Lung (tissue), 12 donors: ENCODE results near the gene GDF11. TPM values are rescaled to one million over a fixed set of nuclear protein-coding genes. Genes with fewer than 3 reads are reported as not detected.

Experiments used
- ATAC-seq: fragments of 200-7000 bp; cut with Tn5 transposase; one replicate; pipeline ENCODE4 v1.9.1; 2020; ENCODE audit warnings: moderate number of reproducible peaks; ENCODE audit not compliant: insufficient read depth, low FRiP score
- DNase-seq, 3 donors: peaks; one replicate each; pipeline ENCODE4 v3.0.0-alpha.2; 2013 to 2017
- H3K27ac ChIP-seq, 2 donors: one replicate each; pipeline ENCODE4 v1.5.1; 2013; ENCODE audit warnings: mild to moderate bottlenecking in 2 of 2, moderate library complexity in 2 of 2, control low read depth in 1 of 2, inconsistent platforms in 1 of 2, low read depth in 1 of 2, low read length in 1 of 2
- H3K27me3 ChIP-seq, 3 donors: one replicate each; pipeline ENCODE4 v1.5.1; 2013; ENCODE audit warnings: low read length in 2 of 3; ENCODE audit not compliant: control insufficient read depth in 3 of 3, insufficient read depth in 3 of 3
- H3K36me3 ChIP-seq, 4 donors: one replicate each; pipeline ENCODE4 v1.5.1; 2013; ENCODE audit warnings: low read length in 4 of 4, mild to moderate bottlenecking in 1 of 4, moderate library complexity in 1 of 4; ENCODE audit not compliant: control insufficient read depth in 4 of 4, insufficient read depth in 4 of 4
- H3K4me1 ChIP-seq, 5 donors: one replicate each; pipeline ENCODE4 v1.5.1; 2013; ENCODE audit warnings: low read length in 5 of 5, mild to moderate bottlenecking in 2 of 5, moderate library complexity in 1 of 5; ENCODE audit not compliant: control insufficient read depth in 5 of 5, insufficient read depth in 5 of 5
- H3K4me3 ChIP-seq: one replicate; pipeline ENCODE4 v1.5.1; 2013; ENCODE audit warnings: mild to moderate bottlenecking, control low read depth, moderate library complexity
- H3K9ac ChIP-seq, 2 donors: one replicate each; pipeline ENCODE4 v1.5.1; 2013; ENCODE audit warnings: low read length in 2 of 2, control low read depth in 1 of 2; ENCODE audit not compliant: insufficient read depth in 1 of 2
- H3K9me3 ChIP-seq, 4 donors: one replicate each; pipeline ENCODE4 v1.5.1; 2013; ENCODE audit warnings: low read length in 3 of 4, mild to moderate bottlenecking in 1 of 4, moderate library complexity in 1 of 4; ENCODE audit not compliant: control insufficient read depth in 4 of 4, insufficient read depth in 3 of 4
- CTCF ChIP-seq: IDR thresholded peaks from 2 replicates; pipeline ENCODE4 v1.5.1; 2012; ENCODE audit warnings: mild to moderate bottlenecking; ENCODE audit errors: control extremely low read depth, extremely low read depth
- WGBS, 2 donors: extraction: QIAGEN DNeasy Blood & Tissue Kit; methylation state at CpG; one replicate each; pipeline ENCODE4 v1.1.7; 2013; 5-methylcytosine and 5-hydroxymethylcytosine counted together
- polyA plus RNA-seq, 2 donors: library from polyadenylated mRNA; stranded (reverse); fragments of 200-250 nt; gene quantifications; one replicate each; pipeline ENCODE4 v1.2.1, GENCODE V29; 2013
- total RNA-seq, 2 donors: library from RNA; depleted of rRNA in 1 of 2; stranded (reverse); fragments of >200 nt in 1 of 2; gene quantifications; one replicate each; pipeline ENCODE4 v1.2.1, GENCODE V29; 2014 to 2021
- donor health status: control.
- donor health status: control.
- donor health status: Bipolar disorder and iron deficiency.
- donor health status: healthy.
- donor health status: DM: yes; HTN: yes; CAD: no.

GDF11 gene
- total and polyA plus RNA-seq, 4 donors: 0.93 to 8.3 (median 3.2) TPM

DNA sequence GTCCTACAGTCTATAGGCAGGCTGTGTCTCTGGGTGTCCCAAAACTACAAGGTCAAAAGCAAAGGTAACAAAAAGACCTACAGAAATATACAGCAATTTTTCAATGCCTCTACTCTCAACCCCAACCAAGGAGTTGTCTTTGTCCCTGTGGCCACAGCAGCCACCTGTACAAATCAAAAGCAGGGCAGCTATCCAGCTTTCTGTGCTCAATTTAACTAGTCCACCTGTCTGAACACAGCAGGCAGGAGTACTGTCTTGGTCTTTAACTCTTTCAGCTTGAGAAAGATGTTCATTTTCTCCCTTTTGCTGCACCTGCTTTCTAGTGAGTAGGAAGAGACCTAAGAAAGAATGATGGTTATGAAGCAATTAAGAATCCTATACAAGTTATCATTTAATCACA is 19.7 kb downstream of the GDF11 start:
- no peak for TF ChIP-seq CTCF
- no peaks in the 10 kb centered on the region for H3K9me3 ChIP-seq
- no peak overlapping the region for H3K4me3 ChIP-seq
- no peaks in the 10 kb centered on the region for H3K4me1 ChIP-seq
- ATAC-seq (no peak), DNase-seq (no peak)
- no peaks in the 10 kb centered on the region for H3K27me3 ChIP-seq
- no peak overlapping the region for H3K9ac ChIP-seq
- H3K36me3 ChIP-seq: peaks cover 18 to 38% (median 25%) of the 10 kb centered on the region in 4 donors
- no peak overlapping the region for H3K27ac ChIP-seq

DNA sequence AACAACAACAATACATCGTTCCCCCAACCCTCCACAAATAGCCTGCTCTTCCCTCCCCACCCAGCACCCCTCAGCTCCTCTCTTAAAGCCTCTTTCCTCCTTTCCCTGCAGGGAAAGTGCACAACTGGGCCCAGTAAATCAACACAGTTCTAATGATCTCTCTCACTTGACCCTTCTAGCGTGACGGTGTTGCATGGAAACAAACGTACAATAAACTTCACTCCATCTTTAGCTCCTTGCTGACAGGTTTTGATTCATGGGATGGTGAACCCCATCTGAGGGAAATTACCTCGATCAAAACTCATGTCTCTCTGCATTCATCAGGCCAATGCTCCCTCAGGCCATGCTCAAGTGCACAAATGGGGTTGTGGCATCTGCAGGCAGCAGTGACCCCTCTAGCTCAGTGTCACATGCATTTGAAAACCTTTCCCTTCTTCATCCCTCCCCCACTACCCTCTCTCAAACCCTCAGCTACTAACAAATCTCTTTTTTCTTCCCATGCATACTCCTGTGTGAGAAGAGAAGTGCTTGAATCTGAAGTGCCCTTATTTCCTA is 22.9 kb downstream of the GDF11 start:
- Histone ChIP-seq H3K4me3 (no peak overlapping the region), H3K27me3 (no peaks in the 10 kb centered on the region), H3K36me3 (peaks cover 3 to 27% (median 14%) of the 10 kb centered on the region in 4 donors), H3K4me1 (no peaks in the 10 kb centered on the region), H3K9me3 (no peaks in the 10 kb centered on the region), H3K9ac (no peak overlapping the region), H3K27ac (no peak overlapping the region)
- DNase-seq: no peak
- WGBS, 2 donors: 81 to 88% methylated on average over 5 of the region's 5 CpGs
- no peak for ATAC-seq
- no peak for TF ChIP-seq CTCF

DNA sequence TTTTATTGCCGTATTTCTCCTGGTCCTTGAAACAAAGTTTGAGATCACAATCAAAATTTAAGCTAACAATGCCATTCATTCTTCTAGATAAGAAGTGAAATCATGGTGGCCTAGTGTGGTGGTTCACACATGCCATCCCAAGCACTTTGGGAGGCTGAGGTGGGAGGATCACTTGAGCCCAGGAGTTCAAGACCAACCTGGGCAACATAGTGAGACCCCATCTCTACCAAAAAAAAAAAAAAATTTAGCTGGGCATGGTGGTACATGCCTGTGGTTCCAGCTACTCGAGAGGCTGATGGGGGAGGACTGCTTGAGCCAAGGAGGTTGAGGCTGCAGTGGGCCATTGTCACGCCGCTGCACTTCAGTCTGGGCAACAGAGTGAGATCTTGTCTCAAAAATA is 24.2 kb downstream of the GDF11 start:
- H3K9me3 ChIP-seq: no peaks in the 10 kb centered on the region
- no peak overlapping the region for H3K4me3 ChIP-seq
- DNase-seq: no peak
- no peak for ATAC-seq
- no peaks in the 10 kb centered on the region for H3K4me1 ChIP-seq
- H3K27me3 ChIP-seq: no peaks in the 10 kb centered on the region
- no peak for TF ChIP-seq CTCF
- H3K36me3 ChIP-seq: peaks cover 6 to 27% (median 15%) of the 10 kb centered on the region in 4 donors
- H3K27ac ChIP-seq: no peak overlapping the region
- H3K9ac ChIP-seq: no peak overlapping the region
- 95% methylated on average over 4 of the region's 4 CpGs for WGBS, 2 donors

GRCh38 chr12:55771736-55772135 is 28.8 kb downstream of the GDF11 start:
- H3K36me3 ChIP-seq: peaks cover 3 to 13% (median 7%) of the 10 kb centered on the region in 4 donors

More at GRCh38 chr12:55771736-55772135, 28.8 kb downstream of the GDF11 start:
- H3K9me3 ChIP-seq: no peaks in the 10 kb centered on the region
- no peaks in the 10 kb centered on the region for H3K4me1 ChIP-seq
- no peak for TF ChIP-seq CTCF
- DNase-seq (no peak), ATAC-seq (no peak)
- no peak overlapping the region for H3K4me3 ChIP-seq
- no peaks in the 10 kb centered on the region for H3K27me3 ChIP-seq
- 81 to 89% methylated on average over 6 of the region's 6 CpGs for WGBS, 2 donors
- H3K27ac ChIP-seq: no peak overlapping the region
- no peak overlapping the region for H3K9ac ChIP-seq
